Endothelial cell of umbilical vein (primary cell): Measurements from ENCODE around the gene ABCG2. TPM values are rescaled to one million over a fixed set of nuclear protein-coding genes. Genes with fewer than 3 reads are reported as not detected.

Experiments
- BruUV-seq: library from RNA; stranded (reverse); fragments of 400-500 nt; replicated peaks from 2 replicates; lab custom pipeline; 2021; lab: Mats Ljungman, UMichigan
- CTCF ChIA-PET: fragments of 300-600, 350-600 bp; sonication (Branson Sonifier 250); formaldehyde crosslinking; loops from one replicate; lab custom pipeline; 2021; ENCODE audit warnings: antibody characterized with exemption, inconsistent platforms; lab: Charles Lee
- POLR2A ChIA-PET: fragments of 300-600, 350-600 bp; sonication (Branson Sonifier 250); formaldehyde crosslinking; loops from one replicate; lab custom pipeline; 2021; ENCODE audit warnings: antibody characterized with exemption, inconsistent platforms; lab: Charles Lee
- DNase-seq: peaks from one replicate; pipeline ENCODE4 v3.0.0-alpha.2; 2011; ENCODE audit warnings: low read depth, low spot score
- FAIRE-seq: peaks from 2 replicates; lab custom pipeline; 2011; peaks lifted over from hg19 to GRCh38; lab: Jason Lieb, UNC
- H2AFZ ChIP-seq: 2 replicates; pipeline ENCODE4 v1.6.0; 2012; ENCODE audit warnings: low read depth, low read length, control low read depth, inconsistent platforms
- H3K27ac ChIP-seq: 2 replicates; pipeline ENCODE4 v1.5.1; 2011; ENCODE audit warnings: low read depth, mild to moderate bottlenecking, control low read depth, low read length, moderate library complexity; ENCODE audit not compliant: insufficient read depth
- H3K27me3 ChIP-seq, 2 experiments: 2 replicates each; pipeline versions ENCODE4 v1.6.0 to v1.6.1; 2011; ENCODE audit warnings: low read length in 2 of 2, mixed read lengths in 1 of 2; ENCODE audit not compliant: control insufficient read depth in 2 of 2, insufficient read depth in 2 of 2
- H3K36me3 ChIP-seq, 2 experiments: 2 replicates in 1 of 2; 3 replicates in 1 of 2; pipeline ENCODE4 v1.5.1; 2011; ENCODE audit warnings: low read length in 2 of 2, mild to moderate bottlenecking in 1 of 2, moderate library complexity in 1 of 2; ENCODE audit not compliant: control insufficient read depth in 2 of 2, insufficient read depth in 2 of 2; ENCODE audit errors: extremely low read depth in 1 of 2
- H3K4me1 ChIP-seq: 3 replicates; pipeline ENCODE4 v1.5.1; 2011; ENCODE audit warnings: mild to moderate bottlenecking, low read length; ENCODE audit not compliant: control insufficient read depth, insufficient read depth; ENCODE audit errors: extremely low read depth
- H3K4me2 ChIP-seq: 2 replicates; pipeline ENCODE4 v1.6.1; 2011; ENCODE audit warnings: low read length, control low read depth, mixed read lengths; ENCODE audit not compliant: insufficient read depth
- H3K4me3 ChIP-seq, 3 experiments: fragments of 200-600 bp in 1 of 3; sonication (generic), shearing (Covaris generic) in 1 of 3; replicated peaks in 1 of 3; 2 replicates each; pipeline ENCODE4 v1.5.1; 2011 to 2016; ENCODE audit warnings: control low read depth in 3 of 3, low read length in 3 of 3, mild to moderate bottlenecking in 2 of 3, inconsistent platforms in 1 of 3, low read depth in 1 of 3, moderate library complexity in 1 of 3; ENCODE audit not compliant: insufficient read depth in 1 of 3
- H3K79me2 ChIP-seq: 2 replicates; pipeline ENCODE4 v1.6.0; 2012; ENCODE audit warnings: low read length, inconsistent platforms; ENCODE audit not compliant: control insufficient read depth, insufficient read depth
- H3K9ac ChIP-seq: replicated peaks from 2 replicates; pipeline ENCODE3; 2011; ENCODE audit warnings: low read length, control low read depth; ENCODE audit not compliant: insufficient read depth; ENCODE audit errors: extremely low read depth
- H3K9me1 ChIP-seq: replicated peaks from 3 replicates; pipeline ENCODE4 v1.6.0; 2011; ENCODE audit warnings: mild to moderate bottlenecking, low read length; ENCODE audit not compliant: control insufficient read depth, insufficient read depth; ENCODE audit errors: extremely low read depth
- H3K9me3 ChIP-seq: replicated peaks from 2 replicates; pipeline ENCODE4 v1.5.1; 2012; ENCODE audit warnings: low read length, inconsistent platforms; ENCODE audit not compliant: control insufficient read depth, insufficient read depth
- H4K20me1 ChIP-seq: replicated peaks from 2 replicates; pipeline ENCODE3; 2011; ENCODE audit warnings: mild to moderate bottlenecking, low read length; ENCODE audit not compliant: control insufficient read depth, insufficient read depth; ENCODE audit errors: extremely low read depth
- EZH2 ChIP-seq: IDR thresholded peaks from 2 replicates; pipeline ENCODE4 v1.6.1; 2012; ENCODE audit warnings: borderline replicate concordance, low read depth, mild to moderate bottlenecking, moderate library complexity, low read length, inconsistent platforms; ENCODE audit not compliant: severe bottlenecking
- FOS ChIP-seq: IDR thresholded peaks from 2 replicates; pipeline ENCODE4 v1.6.1; 2011; ENCODE audit warnings: mild to moderate bottlenecking, low read length, moderate library complexity, borderline replicate concordance; ENCODE audit not compliant: insufficient read depth
- GATA2 ChIP-seq: IDR thresholded peaks from 2 replicates; pipeline ENCODE4 v1.7.0; 2011; ENCODE audit warnings: low read depth, mild to moderate bottlenecking, moderate library complexity, mixed read lengths, low read length; ENCODE audit not compliant: insufficient read length, insufficient read depth
- JUN ChIP-seq: IDR thresholded peaks from 2 replicates; pipeline ENCODE4 v1.6.1; 2011; ENCODE audit warnings: borderline replicate concordance, low read depth; ENCODE audit not compliant: insufficient read length, insufficient read depth
- MYC ChIP-seq: IDR thresholded peaks from one replicate; pipeline ENCODE4 v1.6.1; 2011; ENCODE audit warnings: mild to moderate bottlenecking, low read depth, low read length
- POLR2A ChIP-seq: IDR thresholded peaks from 2 replicates; pipeline ENCODE4 v1.6.1; 2012; ENCODE audit warnings: low read depth, mild to moderate bottlenecking, control low read depth, low read length
- POLR2AphosphoS5 ChIP-seq: IDR thresholded peaks from 2 replicates; pipeline ENCODE4 v1.6.1; 2012; ENCODE audit warnings: low read depth, mild to moderate bottlenecking, control low read depth, low read length, moderate library complexity; ENCODE audit not compliant: insufficient read depth
- dilution Hi-C: fragments of 300-500 bp; cut with MboI; formaldehyde crosslinking; loops from one replicate; pipeline ENCODE4 v1.15.0; 2019; ENCODE audit warnings: low sequenced_read_pairs; ENCODE audit not compliant: extremely low pct_ligation_motif_present
- intact Hi-C: fragments of 100-400 bp; cut with micrococcal nuclease; formaldehyde crosslinking; loops from one replicate; pipeline ENCODE4 v1.10.0; 2022
- polyA plus RNA-seq, 4 experiments: library from polyadenylated mRNA; depleted of rRNA in 3 of 4; stranded (reverse) in 3 of 4; unstranded in 1 of 4; fragments of >200 nt; gene quantifications; 2 replicates each; pipeline versions ENCODE4 v1.2.1 to v1.2.3, GENCODE V29; 2011 to 2012; ENCODE audit warnings: missing spikeins in 1 of 4
- total RNA-seq: library from RNA; stranded (reverse); gene quantifications from 2 replicates; pipeline ENCODE4 v1.2.3, GENCODE V29; 2021
- TF ChIP-seq, protein P1 (sequence below), 2 donors: IDR thresholded peaks; 1 replicate in 1 of 2; 2 replicates in 1 of 2; pipeline ENCODE4 v1.5.1; 2011; ENCODE audit warnings: low read length in 2 of 2, mild to moderate bottlenecking in 2 of 2, moderate library complexity in 2 of 2, control low read depth in 1 of 2, inconsistent platforms in 1 of 2, low read depth in 1 of 2; ENCODE audit not compliant: insufficient read depth in 1 of 2; ENCODE audit errors: extremely low read depth in 1 of 2
- TF ChIP-seq, protein P2 (sequence below): IDR thresholded peaks from 2 replicates; pipeline ENCODE4 v1.6.1; 2011; ENCODE audit not compliant: insufficient read depth, insufficient read length

Gene ABCG2
- total and polyA plus RNA-seq, 2 donors (not counting 3 experiments of a cell fraction or from before 2014, with no cell fraction given), result 3.4 to 5.0 TPM

DNA sequence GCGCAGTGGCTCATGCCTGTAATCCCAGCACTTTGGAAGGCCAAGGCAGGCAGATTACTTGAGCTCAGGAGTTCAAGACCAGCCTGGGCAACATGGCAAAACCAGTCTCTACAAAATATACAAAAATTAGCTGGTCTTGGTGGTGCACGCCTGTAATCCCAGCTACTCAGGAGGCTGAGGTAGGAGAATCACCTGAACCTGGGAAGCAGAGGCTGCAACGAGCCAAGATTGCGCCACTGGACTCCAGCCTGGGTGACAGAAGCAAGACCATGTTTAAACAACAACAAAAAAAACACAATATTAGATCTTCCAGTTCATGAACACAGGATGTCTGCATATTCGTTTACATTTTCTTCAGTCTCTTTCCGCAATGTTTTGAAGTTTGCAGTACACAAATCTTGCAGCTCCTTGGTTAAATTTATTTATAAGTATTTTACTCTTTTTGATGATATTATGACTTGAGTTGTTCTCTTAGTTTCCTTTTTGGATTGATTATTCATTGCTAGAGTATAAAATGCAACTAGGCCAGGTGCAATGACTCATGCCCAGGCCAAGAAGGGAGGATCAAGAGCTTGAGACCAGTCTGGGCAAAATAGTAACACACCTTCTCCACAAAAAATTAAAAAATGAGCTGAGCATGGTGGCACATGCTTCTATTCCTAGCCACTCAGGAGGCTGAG, 30.4 kb upstream of the ABCG2 start:
- no peaks in the 10 kb centered on the region for H3K4me1 ChIP-seq
- no peak for DNase-seq
- POLR2A ChIA-PET, result interaction anchor here (0.6 kb wide), 1 partner anchor 20 kb away, joined by 5 read pairs; no protein-coding TSS in a partner anchor
- no peak overlapping the region for H2AFZ ChIP-seq
- H3K27ac ChIP-seq, result no peak overlapping the region
- CTCF ChIA-PET, result no interaction called here
- no peaks in the 10 kb centered on the region for H3K9me1 ChIP-seq
- no peaks in the 10 kb centered on the region for H3K36me3 ChIP-seq
- H3K9me3 ChIP-seq, result no peaks in the 10 kb centered on the region
- intact Hi-C loops, result no loop called here
- H3K79me2 ChIP-seq, result no peaks in the 10 kb centered on the region
- no peak for TF ChIP-seq GATA2
- TF ChIP-seq, protein P1, sequence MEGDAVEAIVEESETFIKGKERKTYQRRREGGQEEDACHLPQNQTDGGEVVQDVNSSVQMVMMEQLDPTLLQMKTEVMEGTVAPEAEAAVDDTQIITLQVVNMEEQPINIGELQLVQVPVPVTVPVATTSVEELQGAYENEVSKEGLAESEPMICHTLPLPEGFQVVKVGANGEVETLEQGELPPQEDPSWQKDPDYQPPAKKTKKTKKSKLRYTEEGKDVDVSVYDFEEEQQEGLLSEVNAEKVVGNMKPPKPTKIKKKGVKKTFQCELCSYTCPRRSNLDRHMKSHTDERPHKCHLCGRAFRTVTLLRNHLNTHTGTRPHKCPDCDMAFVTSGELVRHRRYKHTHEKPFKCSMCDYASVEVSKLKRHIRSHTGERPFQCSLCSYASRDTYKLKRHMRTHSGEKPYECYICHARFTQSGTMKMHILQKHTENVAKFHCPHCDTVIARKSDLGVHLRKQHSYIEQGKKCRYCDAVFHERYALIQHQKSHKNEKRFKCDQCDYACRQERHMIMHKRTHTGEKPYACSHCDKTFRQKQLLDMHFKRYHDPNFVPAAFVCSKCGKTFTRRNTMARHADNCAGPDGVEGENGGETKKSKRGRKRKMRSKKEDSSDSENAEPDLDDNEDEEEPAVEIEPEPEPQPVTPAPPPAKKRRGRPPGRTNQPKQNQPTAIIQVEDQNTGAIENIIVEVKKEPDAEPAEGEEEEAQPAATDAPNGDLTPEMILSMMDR (IDR thresholded peaks at IDR 0.05; ENCODE audit: extremely low read depth in 1 of 2, insufficient read depth in 1 of 2, low read depth in 1 of 2, low read length in 2 of 2), result no peak
- TF ChIP-seq POLR2A, result no peak
- no peak for TF ChIP-seq EZH2
- no peak for TF ChIP-seq MYC
- TF ChIP-seq JUN, result no peak
- no peak for TF ChIP-seq POLR2AphosphoS5
- TF ChIP-seq FOS, result no peak
- TF ChIP-seq, protein P2, sequence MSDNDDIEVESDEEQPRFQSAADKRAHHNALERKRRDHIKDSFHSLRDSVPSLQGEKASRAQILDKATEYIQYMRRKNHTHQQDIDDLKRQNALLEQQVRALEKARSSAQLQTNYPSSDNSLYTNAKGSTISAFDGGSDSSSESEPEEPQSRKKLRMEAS, result no peak
- H3K27me3 ChIP-seq, result no peaks in the 10 kb centered on the region
- H3K4me3 ChIP-seq, result no peak overlapping the region
- no peak overlapping the region for H3K9ac ChIP-seq
- no peak overlapping the region for H3K4me2 ChIP-seq
- H4K20me1 ChIP-seq, result no peaks in the 10 kb centered on the region
- no peak for FAIRE-seq
- dilution Hi-C loops, result no loop called here
- no TSS peak for BruUV-seq
